HepG2 (cell line): ENCODE data around the gene AHNAK. TPM values are rescaled to one million over a fixed set of nuclear protein-coding genes. Genes with fewer than 3 reads are reported as not detected.

ENCODE experiments used
- ATAC-seq: fragments of 200-7000 bp; cut with Tn5 transposase; 3 replicates; pipeline ENCODE4 v1.9.1; 2020; ENCODE audit warnings: mild to moderate bottlenecking, moderate library complexity
- BruUV-seq: library from RNA; stranded (reverse); fragments of 400-500 nt; replicated peaks from 2 replicates; lab custom pipeline; 2021; lab: Mats Ljungman, UMichigan
- CTCF ChIA-PET: fragments of 300-600 bp; formaldehyde crosslinking; extraction: SDS; loops from one replicate; lab custom pipeline; 2021; ENCODE audit warnings: low total read pairs, inconsistent platforms, low intra/inter-chr PET ratio; lab: Yijun Ruan, JAX
- POLR2A ChIA-PET: fragments of 350-600 bp; sonication (Branson Sonifier 250); formaldehyde crosslinking; loops from one replicate; lab custom pipeline; 2020; ENCODE audit warnings: antibody characterized with exemption, inconsistent platforms; lab: Yijun Ruan, JAX
- DNase-seq: peaks from one replicate; pipeline ENCODE4 v3.0.0-alpha.2; 2015; ENCODE audit warnings: low spot score
- FAIRE-seq: peaks from 3 replicates; lab custom pipeline; 2011; peaks lifted over from hg19 to GRCh38; lab: Jason Lieb, UNC
- H2AFZ ChIP-seq: one replicate; pipeline ENCODE4 v1.6.1; 2011; ENCODE audit warnings: low read length, inconsistent platforms
- H3K27ac ChIP-seq: fragments of 300-600 bp; 3 replicates; pipeline ENCODE4 v1.8.0; 2011; ENCODE audit warnings: mixed run types, mild to moderate bottlenecking, mixed read lengths, low read length, inconsistent platforms; ENCODE audit not compliant: insufficient read depth; ENCODE audit errors: extremely low read length
- H3K27me3 ChIP-seq, 2 experiments: fragments of 200-600 bp in 1 of 2; 2 replicates in 1 of 2; 3 replicates in 1 of 2; pipeline versions ENCODE4 v1.6.0 to v1.8.0; 2011; ENCODE audit warnings: low read length in 2 of 2, mild to moderate bottlenecking in 2 of 2, moderate library complexity in 2 of 2, inconsistent platforms in 1 of 2; ENCODE audit not compliant: insufficient read depth in 2 of 2, control insufficient read depth in 1 of 2
- H3K36me3 ChIP-seq, 2 experiments: fragments of 200-600 bp in 1 of 2; replicated peaks in 1 of 2; 2 replicates in 1 of 2; 3 replicates in 1 of 2; pipeline versions ENCODE4 v1.5.1 to v1.8.0; 2011; ENCODE audit warnings: low read length in 2 of 2, inconsistent platforms in 1 of 2; ENCODE audit not compliant: insufficient read depth in 2 of 2, control insufficient read depth in 1 of 2
- H3K4me1 ChIP-seq: 2 replicates; pipeline ENCODE4 v1.5.1; 2012; ENCODE audit warnings: low read length, inconsistent platforms; ENCODE audit not compliant: insufficient read depth
- H3K4me2 ChIP-seq: 2 replicates; pipeline ENCODE4 v1.6.0; 2011; ENCODE audit warnings: low read depth, low read length, inconsistent platforms
- H3K4me3 ChIP-seq, 3 experiments: fragments of 200-600 bp in 1 of 3; sonication (generic), shearing (Covaris generic) in 1 of 3; replicated peaks in 1 of 3; 2 replicates each; pipeline ENCODE4 v1.5.1; 2011 to 2016; ENCODE audit warnings: low read length in 3 of 3, inconsistent platforms in 2 of 3, low read depth in 2 of 3, mild to moderate bottlenecking in 2 of 3, control low read depth in 1 of 3, mixed read lengths in 1 of 3; ENCODE audit not compliant: insufficient read depth in 1 of 3
- H3K79me2 ChIP-seq: one replicate; pipeline ENCODE4 v1.6.1; 2011; ENCODE audit warnings: low read length, inconsistent platforms; ENCODE audit not compliant: insufficient read depth
- H3K9ac ChIP-seq: 2 replicates; pipeline ENCODE4 v1.6.0; 2011; ENCODE audit warnings: mild to moderate bottlenecking, low read depth, low read length, inconsistent platforms; ENCODE audit not compliant: insufficient read depth
- H3K9me3 ChIP-seq: 2 replicates; pipeline ENCODE4 v1.5.1; 2012; ENCODE audit warnings: mild to moderate bottlenecking, low read length
- H4K20me1 ChIP-seq: 2 replicates; pipeline ENCODE4 v1.6.0; 2011; ENCODE audit warnings: inconsistent platforms, mild to moderate bottlenecking, low read length, moderate library complexity; ENCODE audit not compliant: insufficient read depth
- KDM2A ChIP-seq: sonication (generic); formaldehyde crosslinking; IDR thresholded peaks from 2 replicates; pipeline ENCODE4 v1.4.0; 2020; ENCODE audit warnings: low read depth, missing genetic modification reagents, borderline replicate concordance
- NFATC3 ChIP-seq: sonication (generic); formaldehyde crosslinking; IDR thresholded peaks from 2 replicates; pipeline ENCODE4 v1.5.1; 2020; ENCODE audit warnings: mild to moderate bottlenecking, missing genetic modification reagents
- RAD21 ChIP-seq: fragments of 450-650 bp; formaldehyde crosslinking; IDR thresholded peaks from 2 replicates; pipeline ENCODE4 v1.5.0; 2020; ENCODE audit warnings: mild to moderate bottlenecking
- SMC3 ChIP-seq: IDR thresholded peaks from 2 replicates; pipeline ENCODE4 v1.6.1; 2011; ENCODE audit warnings: low read length, improper control_type of control experiment
- STAG1 ChIP-seq: sonication (generic); formaldehyde crosslinking; IDR thresholded peaks from 2 replicates; pipeline ENCODE4 v1.4.0; 2020; ENCODE audit warnings: missing genetic modification reagents
- ZKSCAN5 ChIP-seq: sonication (generic); formaldehyde crosslinking; IDR thresholded peaks from 2 replicates; pipeline ENCODE4 v1.5.1; 2020; ENCODE audit warnings: mild to moderate bottlenecking, missing genetic modification reagents
- ZNF20 ChIP-seq: sonication (generic); formaldehyde crosslinking; IDR thresholded peaks from 2 replicates; pipeline ENCODE4 v1.4.0; 2020; ENCODE audit warnings: mild to moderate bottlenecking, moderate library complexity, missing genetic modification reagents
- ZNF619 ChIP-seq: sonication (generic); formaldehyde crosslinking; IDR thresholded peaks from 2 replicates; pipeline ENCODE4 v1.4.0; 2020; ENCODE audit warnings: mild to moderate bottlenecking, missing genetic modification reagents
- ZNF687 ChIP-seq: sonication (generic); formaldehyde crosslinking; IDR thresholded peaks from 2 replicates; pipeline ENCODE4 v1.5.1; 2020; ENCODE audit warnings: mild to moderate bottlenecking, missing genetic modification reagents, moderate library complexity
- WGBS: methylation state at CpG from one replicate; pipeline ENCODE4 v1.1.6; 2017; ENCODE audit warnings: low lambda C conversion rate; 5-methylcytosine and 5-hydroxymethylcytosine counted together
- in situ Hi-C: cut with HindIII; loops from 2 replicates; pipeline ENCODE4 v1.10.0; 2017; ENCODE audit warnings: low pct_unique_long_range_greater_than_20kb; ENCODE audit not compliant: extremely low pct_ligation_motif_present
- intact Hi-C: fragments of 100-400 bp; cut with micrococcal nuclease; formaldehyde crosslinking; loops from one replicate; pipeline ENCODE4 v1.10.0; 2022; ENCODE audit not compliant: unreplicated experiment
- polyA plus RNA-seq, 8 experiments: library from polyadenylated mRNA; depleted of rRNA in 3 of 8; stranded (reverse) in 7 of 8; unstranded in 1 of 8; fragments of >200 nt; fragmentation: Illumina TruSeq in 4 of 8; extraction: Trizol in 4 of 8; gene quantifications; 2 replicates each; pipeline versions ENCODE4 v1.2.1 to v1.2.3, GENCODE V29; 2011 to 2016; ENCODE audit warnings: low read depth in 4 of 8, missing spikeins in 1 of 8, mixed read lengths in 1 of 8; ENCODE audit not compliant: insufficient read depth in 1 of 8
- total RNA-seq, 5 experiments: library from RNA; depleted of rRNA; stranded (reverse); fragments of >200 nt; fragmentation: Illumina TruSeq; extraction: Trizol; gene quantifications; 2 replicates each; pipeline ENCODE4 v1.2.3, GENCODE V29; 2016; ENCODE audit warnings: low read depth in 1 of 5
- TF ChIP-seq, protein P1 (sequence below): sonication (generic); formaldehyde crosslinking; IDR thresholded peaks from 2 replicates; pipeline ENCODE4 v1.4.0; 2020; ENCODE audit warnings: missing genetic modification reagents
- TF ChIP-seq, protein P2 (sequence below): sonication (generic); formaldehyde crosslinking; IDR thresholded peaks from 2 replicates; pipeline ENCODE4 v1.4.0; 2020; ENCODE audit warnings: missing genetic modification reagents, borderline replicate concordance
- TF ChIP-seq, protein P3 (sequence below), 2 experiments: sonication (generic) in 1 of 2; formaldehyde crosslinking in 1 of 2; IDR thresholded peaks; 2 replicates each; pipeline versions ENCODE4 v1.4.0 to v1.6.1; 2018 to 2020; ENCODE audit warnings: missing genetic modification reagents in 2 of 2, borderline replicate concordance in 1 of 2, low read depth in 1 of 2, mild to moderate bottlenecking in 1 of 2, missing biosample characterization in 1 of 2

AHNAK gene
- total and polyA plus RNA-seq, 2 of the 13 experiments (the other 11 are each of a cell fraction or from before 2014, with no cell fraction given), result 23.4 to 25.0 TPM

- Histone ChIP-seq H3K4me1 (peaks cover 27% of the 10 kb centered on the region), H2AFZ (no peak overlapping the region), H3K4me3 (no peak overlapping the region), H3K36me3 (peaks cover 5 to 7% of the 10 kb centered on the region in 2 experiments; a peak in 4 of 5 replicates), H3K27me3 (peaks cover 0 to 10% of the 10 kb centered on the region in 2 experiments; a peak in 1 of 5 replicates), H3K79me2 (no peaks in the 10 kb centered on the region), H4K20me1 (no peaks in the 10 kb centered on the region), H3K9ac (no peak overlapping the region), H3K9me3 (no peaks in the 10 kb centered on the region), H3K4me2 (no peak overlapping the region), H3K27ac (no peak overlapping the region)
- 38% methylated on average over 14 of the region's 14 CpGs for WGBS
- intact Hi-C loops (loop anchor here (2.0 to 10.0 kb wide), 2 partner anchors 150 to 166 kb away; partner anchors contain the start of gene AHNAK), in situ Hi-C loops (loop anchor here (5.0 to 10.0 kb wide), 2 partner anchors 162 to 310 kb away; partner anchors contain the start of genes BSCL2 and GNG3)
- FAIRE-seq (peak; percentile 89), ATAC-seq (peak; percentile 67), DNase-seq (peak; percentile 71)
- BruUV-seq, result no TSS peak
- ChIA-PET POLR2A (interaction anchor here (0.5 to 1.8 kb wide), 6 partner anchors 178 to 446 kb away, joined by 3 to 5 read pairs (median 4); partner anchors contain the start of genes B3GAT3 and TUT1), CTCF (interaction anchor here (0.8 to 2.4 kb wide), 6 partner anchors 14 to 166 kb away, joined by 3 to 25 read pairs (median 4); no protein-coding TSS in a partner anchor)
- TF ChIP-seq ZNF619, result 0 out of 2 replicates have a peak, but pooled peaks have one; percentile 24
- TF ChIP-seq KDM2A (CRISPR knock-in tag), result 0 out of 2 replicates have a peak, but pooled peaks have one; percentile 17
- peak; percentile 84 for TF ChIP-seq SMC3
- peak; percentile 66 for TF ChIP-seq RAD21 (CRISPR knock-in tag)
- TF ChIP-seq STAG1 (CRISPR knock-in tag), result peak; percentile 94
- TF ChIP-seq, protein P1, sequence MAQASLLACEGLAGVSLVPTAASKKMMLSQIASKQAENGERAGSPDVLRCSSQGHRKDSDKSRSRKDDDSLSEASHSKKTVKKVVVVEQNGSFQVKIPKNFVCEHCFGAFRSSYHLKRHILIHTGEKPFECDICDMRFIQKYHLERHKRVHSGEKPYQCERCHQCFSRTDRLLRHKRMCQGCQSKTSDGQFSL (CRISPR knock-in tag), result no peak
- TF ChIP-seq NFATC3, result 0 out of 2 replicates have a peak, but pooled peaks have one; percentile 68
- TF ChIP-seq, protein P2, sequence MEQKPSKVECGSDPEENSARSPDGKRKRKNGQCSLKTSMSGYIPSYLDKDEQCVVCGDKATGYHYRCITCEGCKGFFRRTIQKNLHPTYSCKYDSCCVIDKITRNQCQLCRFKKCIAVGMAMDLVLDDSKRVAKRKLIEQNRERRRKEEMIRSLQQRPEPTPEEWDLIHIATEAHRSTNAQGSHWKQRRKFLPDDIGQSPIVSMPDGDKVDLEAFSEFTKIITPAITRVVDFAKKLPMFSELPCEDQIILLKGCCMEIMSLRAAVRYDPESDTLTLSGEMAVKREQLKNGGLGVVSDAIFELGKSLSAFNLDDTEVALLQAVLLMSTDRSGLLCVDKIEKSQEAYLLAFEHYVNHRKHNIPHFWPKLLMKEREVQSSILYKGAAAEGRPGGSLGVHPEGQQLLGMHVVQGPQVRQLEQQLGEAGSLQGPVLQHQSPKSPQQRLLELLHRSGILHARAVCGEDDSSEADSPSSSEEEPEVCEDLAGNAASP, result no peak
- no peak for TF ChIP-seq ZKSCAN5 (CRISPR knock-in tag)
- TF ChIP-seq, protein P3, sequence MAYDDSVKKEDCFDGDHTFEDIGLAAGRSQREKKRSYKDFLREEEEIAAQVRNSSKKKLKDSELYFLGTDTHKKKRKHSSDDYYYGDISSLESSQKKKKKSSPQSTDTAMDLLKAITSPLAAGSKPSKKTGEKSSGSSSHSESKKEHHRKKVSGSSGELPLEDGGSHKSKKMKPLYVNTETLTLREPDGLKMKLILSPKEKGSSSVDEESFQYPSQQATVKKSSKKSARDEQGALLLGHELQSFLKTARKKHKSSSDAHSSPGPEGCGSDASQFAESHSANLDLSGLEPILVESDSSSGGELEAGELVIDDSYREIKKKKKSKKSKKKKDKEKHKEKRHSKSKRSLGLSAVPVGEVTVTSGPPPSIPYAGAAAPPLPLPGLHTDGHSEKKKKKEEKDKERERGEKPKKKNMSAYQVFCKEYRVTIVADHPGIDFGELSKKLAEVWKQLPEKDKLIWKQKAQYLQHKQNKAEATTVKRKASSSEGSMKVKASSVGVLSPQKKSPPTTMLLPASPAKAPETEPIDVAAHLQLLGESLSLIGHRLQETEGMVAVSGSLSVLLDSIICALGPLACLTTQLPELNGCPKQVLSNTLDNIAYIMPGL (CRISPR knock-in tag; IDR thresholded peaks at IDR 0.05; ENCODE audit: borderline replicate concordance in 1 of 2, low read depth in 1 of 2), result peak in 1 of 2 experiments; percentile 51; a peak in 1 of 4 replicates
- peak; percentile 23; the same call in 1 of the 2 replicates for TF ChIP-seq ZNF687 (CRISPR knock-in tag)
- TF ChIP-seq ZNF20 (CRISPR knock-in tag), result no peak
Observed at GRCh38 chr11:62394825-62395538, 151.6 kb downstream of the AHNAK start.
